Islet of Langerhans (tissue), 1 donor: ENCODE measurements around the gene FRY.

Source experiments
- FAIRE-seq: peaks from one replicate; lab custom pipeline; 2011; peaks lifted over from hg19 to GRCh38; lab: Jason Lieb, UNC

The FRY gene

DNA sequence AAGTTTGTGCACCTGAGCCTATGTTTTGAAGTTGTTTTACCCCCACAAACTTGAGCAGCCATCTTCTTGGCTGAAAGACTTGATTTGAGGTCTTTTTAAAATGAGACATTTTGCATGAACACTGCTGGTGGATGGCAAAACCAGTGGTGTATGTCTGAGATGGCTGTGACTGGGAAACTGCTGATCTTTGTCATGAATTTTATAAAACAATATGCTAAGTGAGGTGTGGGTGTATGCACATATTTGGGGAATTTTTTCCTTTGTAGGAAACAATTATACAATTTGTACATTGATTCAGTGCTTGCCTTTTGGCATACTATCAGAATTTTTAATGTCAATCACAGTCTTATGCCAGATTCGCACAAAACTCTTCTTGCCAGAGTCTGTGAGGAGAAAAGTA lies 231.0 kb downstream of the FRY start:
- FAIRE-seq = no peak

GRCh38 chr13:32264407-32264806 lies 232.8 kb downstream of the FRY start:
- FAIRE-seq = no peak

GRCh38 chr13:32265726-32266125 lies 234.2 kb downstream of the FRY start:
- FAIRE-seq = no peak

DNA sequence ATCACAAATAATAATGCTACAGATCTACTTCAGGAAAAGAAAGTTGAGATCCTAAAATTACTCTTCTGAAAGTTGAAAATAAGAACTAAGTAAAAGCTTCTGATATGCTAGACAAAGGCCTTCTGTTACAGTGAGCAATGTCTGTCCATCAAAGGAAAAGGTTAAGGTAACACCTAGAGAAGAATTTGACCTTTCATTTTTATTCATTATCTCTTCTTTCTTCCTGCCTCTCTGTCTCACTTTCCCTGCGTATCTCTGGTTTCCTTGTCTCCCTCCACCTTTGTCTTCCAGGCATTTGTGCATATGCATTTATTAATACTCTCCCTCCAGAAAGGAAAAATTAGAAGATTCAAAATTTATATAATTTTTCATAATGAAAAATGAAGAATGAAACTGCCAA lies 234.6 kb downstream of the FRY start:
- FAIRE-seq = no peak

DNA sequence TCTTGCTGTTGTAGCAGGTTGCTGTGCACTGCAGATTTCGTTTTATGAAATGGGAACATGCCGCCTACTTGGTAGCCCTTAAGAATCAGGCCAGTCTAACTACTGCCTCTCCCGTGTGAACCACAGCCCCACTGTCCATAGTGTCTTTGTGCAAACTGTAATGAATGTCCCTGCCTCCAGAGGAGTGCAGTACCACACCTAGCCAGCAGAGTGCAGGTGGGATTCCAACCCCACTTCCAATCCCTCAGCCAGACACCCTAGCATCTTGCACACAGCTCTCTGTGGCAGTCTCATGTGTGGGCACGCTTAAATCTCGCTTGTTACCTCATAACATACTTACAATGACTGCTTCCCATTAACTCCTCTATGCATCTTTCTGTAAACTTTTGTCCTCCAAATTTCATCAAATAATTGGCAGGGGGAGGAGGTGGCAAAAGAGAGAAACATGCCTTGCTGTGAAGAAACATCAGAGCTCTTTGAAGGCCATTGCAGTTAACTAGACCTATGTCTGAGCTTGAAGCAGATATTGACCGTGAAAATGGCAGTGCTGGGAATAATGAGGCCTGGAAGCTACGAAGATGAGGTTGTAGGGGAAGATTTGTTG lies 236.4 kb downstream of the FRY start:
- FAIRE-seq = no peak

DNA sequence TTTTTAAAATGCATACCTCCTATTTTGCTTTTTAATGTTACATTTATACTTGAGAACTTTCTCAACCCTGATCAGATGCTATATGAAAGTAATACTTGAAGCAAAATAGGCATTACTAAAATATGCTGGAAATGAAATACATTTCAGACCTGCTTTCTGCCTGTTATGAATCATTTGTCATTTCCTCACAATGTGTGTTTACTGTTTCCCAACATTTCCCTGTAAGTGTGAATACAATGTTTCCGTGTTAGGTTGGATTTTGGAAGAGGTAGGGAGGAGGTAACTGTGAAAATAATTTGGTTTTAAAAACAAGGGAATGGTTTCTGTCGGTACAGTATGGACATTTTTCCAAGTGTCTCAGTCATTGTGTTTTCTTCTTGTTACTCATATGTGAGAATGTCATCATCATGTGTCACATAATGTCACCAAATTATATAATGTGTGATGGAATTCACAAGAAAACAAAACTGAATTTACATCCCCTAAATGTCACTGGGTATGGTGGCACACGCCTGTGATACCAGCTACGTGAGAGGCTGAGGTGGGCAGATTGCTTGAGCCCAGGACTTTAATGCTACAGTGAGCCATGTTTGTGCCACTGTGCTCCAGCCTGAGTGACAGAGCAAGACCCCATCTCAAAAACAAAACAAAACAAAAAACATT lies 240.6 kb downstream of the FRY start:
- FAIRE-seq = no peak

DNA sequence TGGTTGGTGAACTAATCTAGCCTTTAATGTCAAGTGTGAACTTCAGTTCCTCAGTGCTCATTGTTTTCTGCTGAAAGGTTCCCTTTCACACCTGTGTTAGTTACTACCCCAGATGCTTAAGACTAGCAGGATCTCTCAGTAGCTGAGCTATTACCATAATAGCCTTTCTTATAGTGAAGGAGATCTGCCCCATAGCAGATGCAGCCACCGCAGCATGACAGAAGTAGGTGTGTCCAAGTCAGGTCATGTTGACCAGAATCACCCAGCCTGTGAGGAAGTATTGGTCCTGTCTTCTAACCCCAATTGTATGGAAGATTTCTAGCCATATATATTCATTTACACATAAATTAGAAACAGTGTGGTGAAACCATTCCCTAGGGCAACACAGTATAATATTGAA lies 246.3 kb downstream of the FRY start:
- FAIRE-seq = no peak

DNA sequence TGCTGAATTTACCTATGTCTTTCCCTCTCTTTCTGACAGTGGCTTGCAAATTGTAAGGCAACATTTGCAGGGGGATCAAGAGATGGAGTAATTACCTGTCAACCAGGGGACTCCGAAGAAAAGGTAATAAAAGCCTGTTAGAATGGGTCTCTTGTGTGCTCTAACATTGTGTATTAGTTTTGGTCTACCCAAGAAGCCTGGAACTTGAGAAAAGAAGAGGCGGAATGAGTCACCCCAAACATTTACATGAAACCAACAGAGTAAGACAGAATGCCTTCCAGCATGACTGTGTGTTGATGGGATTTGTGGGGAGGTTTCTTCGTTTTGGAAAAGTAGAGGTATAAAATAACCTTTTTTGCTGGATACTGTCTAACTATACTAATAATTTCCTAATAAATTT lies 246.9 kb downstream of the FRY start:
- FAIRE-seq = no peak

DNA sequence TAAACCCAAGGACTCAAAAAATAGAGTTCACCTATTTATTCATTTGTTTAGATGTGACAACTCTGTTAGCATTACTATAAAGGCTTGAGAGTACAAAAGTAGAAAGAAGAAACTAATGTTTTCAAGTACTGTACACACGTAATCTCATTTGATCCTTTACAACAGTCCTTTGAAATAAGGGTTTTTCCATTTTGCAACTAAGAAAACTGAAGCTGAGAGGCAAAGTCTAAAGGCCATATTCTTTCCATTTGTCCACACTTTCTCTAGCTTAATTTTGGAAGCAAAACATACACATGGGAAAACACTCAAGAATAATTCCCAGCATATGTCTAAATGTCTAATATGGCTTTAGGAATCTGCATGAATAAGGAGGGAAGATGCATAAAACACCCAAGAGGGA lies 249.5 kb downstream of the FRY start:
- no peak for FAIRE-seq

GRCh38 chr13:32282096-32282711 lies 250.6 kb downstream of the FRY start:
- no peak for FAIRE-seq

- FAIRE-seq = no peak
Measured at GRCh38 chr13:32284927-32285632, 253.5 kb downstream of the FRY start.

GRCh38 chr13:32285633-32285965 lies 254.0 kb downstream of the FRY start:
- FAIRE-seq = no peak

- no peak for FAIRE-seq
Measured at GRCh38 chr13:32297206-32297605, 265.6 kb downstream of the FRY start.

DNA sequence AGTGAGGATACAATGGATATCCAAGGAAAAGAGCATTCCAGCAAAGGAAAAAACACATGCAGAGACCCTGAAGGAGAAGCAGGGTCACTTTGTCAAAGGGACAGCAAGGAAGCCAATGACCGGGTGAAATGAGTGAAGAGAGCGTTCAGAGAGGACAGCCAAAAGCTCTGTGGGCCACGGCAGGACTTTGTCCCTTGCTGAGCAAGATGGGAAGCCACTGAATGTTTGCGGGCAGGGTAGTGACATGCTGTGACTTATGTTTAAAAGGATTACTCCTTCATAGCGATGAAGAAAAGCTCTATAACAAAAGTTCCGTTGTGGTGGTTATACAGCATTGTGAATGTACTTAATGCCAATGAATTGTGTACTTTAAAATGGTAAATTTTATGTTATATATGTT lies 267.1 kb downstream of the FRY start:
- no peak for FAIRE-seq

DNA sequence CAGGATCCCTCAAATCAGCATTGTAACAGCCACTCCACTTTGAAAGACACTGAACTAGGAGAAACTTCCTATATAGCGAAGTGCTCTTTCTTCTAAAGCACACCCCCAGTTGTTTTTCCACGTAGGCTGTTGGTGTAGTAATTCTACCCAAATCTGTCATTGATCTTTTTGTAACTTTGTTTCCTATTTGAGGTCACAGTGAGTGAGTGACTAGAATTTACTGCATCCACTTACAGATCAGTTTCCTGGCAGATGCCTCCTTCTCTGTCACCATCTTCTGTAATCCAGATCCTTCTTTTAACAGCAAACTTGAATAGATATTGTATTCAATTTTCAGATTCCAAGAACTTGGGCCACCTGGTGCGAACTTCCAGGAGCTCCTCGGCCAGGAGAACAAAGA lies 268.3 kb downstream of the FRY start:
- FAIRE-seq = no peak

GRCh38 chr13:32300406-32300805 lies 268.8 kb downstream of the FRY start:
- no peak for FAIRE-seq

DNA sequence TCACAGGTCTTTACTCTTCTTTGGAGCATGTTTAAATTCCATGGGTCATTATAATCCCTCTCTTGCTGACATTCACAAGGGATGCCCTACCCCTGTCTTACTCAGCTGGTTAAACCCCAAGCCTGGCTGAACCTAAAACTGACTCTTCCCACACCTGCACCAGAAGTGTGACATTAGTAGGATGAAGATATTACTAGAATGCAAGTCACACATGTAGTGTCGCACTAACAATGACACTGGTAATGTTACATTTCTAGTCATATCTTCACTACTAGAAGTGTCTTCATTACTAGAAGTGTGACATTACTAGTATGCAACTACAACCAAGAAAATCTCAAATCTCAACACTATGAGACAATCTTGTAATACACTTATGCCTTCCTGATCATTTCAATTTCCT lies 269.3 kb downstream of the FRY start:
- no peak for FAIRE-seq

GRCh38 chr13:32302461-32302860 lies 270.9 kb downstream of the FRY start:
- FAIRE-seq = no peak

- FAIRE-seq = no peak
Measured at GRCh38 chr13:32305646-32306045, 274.1 kb downstream of the FRY start.

DNA sequence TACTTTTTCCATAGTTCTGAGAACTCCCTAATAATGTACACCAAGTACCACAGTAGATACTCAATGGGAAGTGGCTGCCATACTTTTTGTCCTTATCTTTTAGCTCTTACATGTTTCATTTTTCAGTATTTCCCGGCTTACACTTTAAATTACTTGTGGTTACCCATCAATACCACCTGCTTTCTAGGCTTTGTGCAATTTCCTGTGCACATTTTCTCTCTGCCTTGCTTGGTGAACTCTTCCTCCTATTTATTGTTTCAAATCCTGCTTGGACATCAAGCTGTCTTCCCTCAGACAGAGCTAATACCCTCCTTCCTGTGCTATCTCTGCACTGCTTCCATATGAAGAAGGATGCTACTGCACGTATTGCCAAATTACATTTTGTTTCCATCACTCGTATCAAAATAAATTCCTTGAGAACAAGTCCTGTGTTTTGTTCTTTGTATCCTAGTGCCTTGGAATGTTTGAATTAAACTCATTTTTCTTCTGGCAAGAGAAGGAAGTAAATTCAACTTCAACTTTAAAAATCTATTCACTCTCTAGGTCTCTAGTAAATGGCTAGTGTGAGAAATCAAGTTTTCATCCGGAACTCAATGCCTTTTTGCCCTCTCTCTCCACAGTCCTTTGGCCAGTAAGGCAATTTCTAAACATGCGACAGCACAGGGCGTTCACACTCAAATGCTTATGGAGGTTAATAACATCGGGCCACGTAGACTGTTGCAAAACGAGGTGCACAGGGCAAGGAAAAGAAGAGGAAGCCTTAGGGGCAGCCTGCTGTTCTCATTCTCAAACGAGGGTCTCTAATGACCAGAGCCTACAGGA lies 277.9 kb downstream of the FRY start:
- FAIRE-seq = no peak

DNA sequence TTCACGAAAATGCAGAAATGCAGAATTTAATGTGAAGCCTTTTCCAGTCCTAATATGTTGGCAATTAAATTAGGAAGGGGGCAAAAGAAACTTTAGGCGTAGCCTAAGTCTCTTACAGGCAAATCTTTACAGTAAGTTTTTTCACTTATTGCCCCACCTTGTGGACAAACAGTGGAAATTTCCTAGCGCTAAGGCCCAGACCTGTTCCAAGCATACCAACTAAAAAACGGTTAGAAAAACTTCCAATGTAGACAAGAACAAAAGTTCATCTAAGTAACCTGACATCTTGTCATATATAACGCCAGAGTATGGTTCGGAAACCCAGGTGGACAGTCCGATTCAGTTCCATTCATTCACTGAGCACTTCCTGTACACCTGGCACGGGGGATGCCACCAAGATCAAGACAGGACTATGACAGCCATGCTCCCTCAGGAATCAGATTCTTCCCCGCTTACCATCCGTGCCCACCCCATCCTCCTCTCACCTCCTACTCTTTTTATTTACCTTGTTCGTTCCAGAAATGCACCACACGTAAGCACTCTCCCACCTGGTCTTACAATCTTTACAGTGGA lies 278.6 kb downstream of the FRY start:
- peak; percentile 93 for FAIRE-seq

GRCh38 chr13:32311188-32311897 lies 279.8 kb downstream of the FRY start:
- no peak for FAIRE-seq
